Spinal cord (tissue), 10 donors: ENCODE measurements around the gene CCDC92. TPM values are rescaled to one million over a fixed set of nuclear protein-coding genes. Genes with fewer than 3 reads are reported as not detected.

ENCODE experiments used
- DNase-seq, 6 donors: peaks; one replicate each; pipeline versions ENCODE4 v3.0.0 to v3.0.0-alpha.2; 2013 to 2015; ENCODE audit warnings: low spot score in 6 of 6, low read depth in 4 of 6
- H3K27ac ChIP-seq: one replicate; pipeline ENCODE4 v1.5.1; 2013; ENCODE audit warnings: low read depth, low read length, control low read depth
- H3K27me3 ChIP-seq: one replicate; pipeline ENCODE4 v1.6.1; 2013; ENCODE audit warnings: low read length; ENCODE audit not compliant: control insufficient read depth, insufficient read depth
- H3K36me3 ChIP-seq: one replicate; pipeline ENCODE4 v1.6.1; 2013; ENCODE audit warnings: low read length; ENCODE audit not compliant: control insufficient read depth, insufficient read depth
- H3K4me1 ChIP-seq: one replicate; pipeline ENCODE4 v1.6.1; 2013; ENCODE audit warnings: low read length; ENCODE audit not compliant: control insufficient read depth, insufficient read depth
- H3K4me3 ChIP-seq: one replicate; pipeline ENCODE4 v1.5.1; 2013; ENCODE audit warnings: low read depth, low read length, control low read depth
- H3K9me3 ChIP-seq: one replicate; pipeline ENCODE4 v1.6.1; 2013; ENCODE audit warnings: low read length; ENCODE audit not compliant: control insufficient read depth, insufficient read depth
- WGBS: methylation state at CpG from one replicate; pipeline ENCODE4 v1.1.5; 2013; ENCODE audit warnings: missing lambda C conversion rate; ENCODE audit not compliant: insufficient coverage; 5-methylcytosine and 5-hydroxymethylcytosine counted together
- polyA plus RNA-seq, 2 donors: library from polyadenylated mRNA; unstranded; fragments of 120-200 nt; gene quantifications; one replicate each; pipeline ENCODE4 v1.2.1, GENCODE V29; 2013; ENCODE audit not compliant: insufficient read length in 2 of 2
- total RNA-seq, 2 donors: library from RNA; depleted of rRNA in 1 of 2; stranded (reverse); fragments of 120-200 nt in 1 of 2; fragments of >200 nt in 1 of 2; gene quantifications; one replicate each; pipeline versions ENCODE4 v1.2.3 to v1.2.4, GENCODE V29; 2013 to 2014
- donor health status: healthy.

Gene CCDC92
- total and polyA plus RNA-seq, 4 donors = 21.7 to 109 (median 65.5) TPM

DNA sequence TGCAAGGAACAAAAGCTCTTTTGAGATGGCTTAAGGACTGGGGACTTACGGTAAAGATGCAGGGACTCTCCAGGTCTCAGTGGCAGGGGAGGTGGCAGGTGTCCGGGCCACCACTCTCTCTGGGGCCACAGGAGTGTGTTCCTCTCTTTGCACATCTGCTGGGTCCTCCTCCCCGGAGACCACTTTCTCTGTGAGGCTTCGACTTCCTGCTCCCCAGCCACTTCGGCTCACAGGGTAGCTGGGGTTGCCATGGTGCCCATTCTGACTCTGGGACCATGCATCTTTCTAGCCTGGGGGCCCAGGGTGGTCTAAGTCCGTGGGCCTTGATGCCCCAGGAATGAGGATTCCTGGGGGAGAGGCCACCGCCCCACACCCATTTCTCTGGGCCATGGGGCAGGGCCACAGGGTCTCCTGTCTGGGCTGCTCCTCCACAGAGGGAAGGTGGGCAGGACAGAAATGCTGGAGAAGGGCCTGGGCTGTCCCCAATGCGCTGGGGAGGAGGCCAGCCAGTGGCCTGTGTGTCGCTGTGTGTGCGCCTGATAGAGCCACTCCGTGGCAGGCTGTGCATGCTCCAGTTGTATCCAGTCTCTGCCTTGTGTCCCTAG lies 38.5 kb downstream of the CCDC92 start:
- Histone ChIP-seq H3K36me3 (peaks cover 65% of the 10 kb centered on the region), H3K4me1 (peaks cover 7% of the 10 kb centered on the region), H3K27ac (no peak overlapping the region), H3K4me3 (no peak overlapping the region), H3K27me3 (no peaks in the 10 kb centered on the region), H3K9me3 (no peaks in the 10 kb centered on the region)
- 68% methylated on average over 11 of the region's 11 CpGs for WGBS
- DNase-seq = no peak

DNA sequence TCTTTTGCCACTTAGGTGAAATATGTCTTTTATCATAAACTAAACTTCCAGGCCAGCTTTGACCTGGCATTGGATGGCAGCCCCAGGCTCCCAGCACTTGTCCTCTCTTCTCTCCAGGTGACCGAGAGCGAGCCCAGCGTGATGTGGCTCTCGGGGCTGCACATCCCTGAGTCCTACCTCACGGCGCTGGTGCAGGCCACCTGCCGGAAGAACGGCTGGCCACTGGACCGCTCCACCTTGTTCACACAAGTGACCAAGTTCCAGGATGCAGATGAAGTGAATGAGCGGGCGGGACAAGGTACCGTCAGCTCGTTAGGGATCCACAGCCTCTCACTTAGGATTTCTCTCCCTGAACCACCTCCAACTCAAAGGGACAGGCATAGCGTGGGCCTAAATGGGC lies 39.4 kb downstream of the CCDC92 start:
- H3K4me1 ChIP-seq = peaks cover 7% of the 10 kb centered on the region
- no peak overlapping the region for H3K4me3 ChIP-seq
- H3K27ac ChIP-seq = no peak overlapping the region
- WGBS = 93% methylated on average over 14 of the region's 14 CpGs
- peaks cover 61% of the 10 kb centered on the region for H3K36me3 ChIP-seq
- H3K27me3 ChIP-seq = no peaks in the 10 kb centered on the region
- no peak for DNase-seq
- H3K9me3 ChIP-seq = no peaks in the 10 kb centered on the region

DNA sequence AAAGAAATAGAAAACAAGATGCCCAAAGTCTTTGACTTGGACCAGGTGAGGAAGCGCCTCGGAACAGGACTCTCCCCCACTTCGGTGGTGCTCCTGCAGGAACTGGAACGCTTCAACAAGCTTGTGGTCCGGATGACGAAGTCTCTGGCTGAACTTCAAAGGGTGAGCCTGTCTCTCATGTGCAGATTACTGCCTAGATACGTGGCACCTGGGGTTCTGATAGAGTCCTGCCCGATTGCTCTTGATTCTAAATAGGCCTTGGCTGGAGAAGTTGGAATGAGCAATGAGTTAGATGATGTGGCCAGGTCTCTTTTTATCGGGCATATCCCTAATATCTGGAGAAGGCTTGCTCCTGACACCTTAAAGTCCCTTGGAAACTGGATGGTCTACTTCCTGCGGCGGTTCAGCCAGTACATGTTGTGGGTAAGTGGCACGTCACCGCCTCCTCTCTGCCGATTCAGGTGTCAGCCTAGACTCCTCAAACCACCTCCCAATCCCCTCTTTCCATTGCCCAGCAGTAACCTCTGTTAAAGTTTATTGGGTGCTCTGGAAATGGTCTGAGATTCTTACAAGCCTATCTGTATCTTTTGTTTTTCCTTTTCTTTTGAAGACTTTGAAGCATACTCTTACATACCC lies 40.8 kb downstream of the CCDC92 start:
- peaks cover 57% of the 10 kb centered on the region for H3K36me3 ChIP-seq
- no peaks in the 10 kb centered on the region for H3K27me3 ChIP-seq
- no peak for DNase-seq
- peaks cover 7% of the 10 kb centered on the region for H3K4me1 ChIP-seq
- 91% methylated on average over 8 of the region's 14 CpGs for WGBS
- H3K9me3 ChIP-seq = no peaks in the 10 kb centered on the region
- no peak overlapping the region for H3K4me3 ChIP-seq
- H3K27ac ChIP-seq = no peak overlapping the region

DNA sequence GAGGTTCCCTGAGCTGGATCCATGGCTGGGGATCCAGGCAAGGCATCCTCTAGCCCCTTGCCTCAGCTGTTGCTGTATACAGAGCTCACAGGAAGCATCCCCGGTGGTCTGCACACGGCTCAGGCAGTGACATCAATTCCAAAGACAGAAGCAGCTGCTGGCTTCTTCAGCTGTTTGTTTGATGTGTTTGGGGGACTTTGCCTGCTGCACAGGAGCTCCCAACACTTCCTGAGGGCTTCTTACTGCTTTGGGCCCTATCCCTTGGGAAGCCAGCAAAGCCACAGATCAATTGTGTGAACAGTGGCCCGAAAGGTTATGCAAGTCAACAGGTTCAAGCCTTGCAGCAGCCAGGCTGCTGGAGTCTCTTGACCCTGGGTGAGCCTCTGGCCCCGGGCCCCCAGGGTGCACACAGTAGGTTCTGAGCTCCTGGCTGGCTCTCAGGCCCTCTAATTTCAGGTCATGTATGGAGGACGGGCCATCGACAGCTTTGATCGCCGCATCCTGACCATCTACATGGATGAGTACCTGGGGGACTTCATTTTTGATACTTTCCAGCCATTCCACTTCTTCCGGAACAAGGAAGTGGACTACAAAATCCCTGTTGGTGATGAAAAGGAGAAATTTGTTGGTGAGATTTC lies 42.6 kb downstream of the CCDC92 start:
- Histone ChIP-seq H3K36me3 (peaks cover 47% of the 10 kb centered on the region), H3K4me1 (peaks cover 7% of the 10 kb centered on the region), H3K27me3 (no peaks in the 10 kb centered on the region), H3K9me3 (no peaks in the 10 kb centered on the region), H3K4me3 (no peak overlapping the region), H3K27ac (no peak overlapping the region)
- 88% methylated on average over 4 of the region's 9 CpGs for WGBS
- DNase-seq = no peak

- Histone ChIP-seq H3K9me3 (no peaks in the 10 kb centered on the region), H3K4me1 (peaks cover under 1% of the 10 kb centered on the region), H3K36me3 (peaks cover 35% of the 10 kb centered on the region), H3K27ac (no peak overlapping the region), H3K27me3 (no peaks in the 10 kb centered on the region), H3K4me3 (no peak overlapping the region)
- WGBS = 82% methylated on average over 3 of the region's 7 CpGs
- DNase-seq = no peak
These were observed 43.7 kb downstream of the CCDC92 start for GRCh38 chr12:123928897-123929296.

DNA sequence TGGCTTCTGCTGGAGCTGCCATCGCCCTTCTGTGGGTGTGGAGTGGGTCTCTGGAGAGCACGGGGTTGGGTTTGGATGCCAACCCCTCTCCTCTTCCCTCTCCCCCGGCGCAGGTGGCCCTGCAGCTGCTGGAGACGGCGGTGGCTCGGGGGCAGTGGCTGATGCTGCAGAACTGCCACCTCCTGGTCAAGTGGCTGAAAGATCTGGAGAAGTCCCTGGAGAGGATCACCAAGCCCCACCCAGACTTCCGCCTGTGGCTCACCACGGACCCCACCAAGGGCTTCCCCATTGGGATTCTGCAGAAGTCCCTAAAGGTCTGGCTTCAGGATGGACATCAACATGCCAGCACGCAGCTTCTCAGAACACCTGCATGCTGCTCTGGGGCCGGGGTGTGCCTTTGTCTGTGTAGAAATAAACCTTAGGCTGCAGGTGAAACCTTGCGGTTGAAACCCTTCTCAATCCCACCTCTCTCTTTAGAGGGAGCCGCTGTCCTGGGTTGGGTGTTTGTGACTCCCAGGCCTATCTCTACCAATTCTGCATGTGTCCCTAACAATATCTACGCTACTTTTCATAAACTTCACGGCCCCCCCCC lies 44.3 kb downstream of the CCDC92 start:
- Histone ChIP-seq H3K9me3 (no peaks in the 10 kb centered on the region), H3K4me1 (no peaks in the 10 kb centered on the region), H3K27me3 (no peaks in the 10 kb centered on the region), H3K27ac (no peak overlapping the region), H3K4me3 (no peak overlapping the region), H3K36me3 (peaks cover 30% of the 10 kb centered on the region)
- 89% methylated on average over 11 of the region's 15 CpGs for WGBS
- DNase-seq = no peak

DNA sequence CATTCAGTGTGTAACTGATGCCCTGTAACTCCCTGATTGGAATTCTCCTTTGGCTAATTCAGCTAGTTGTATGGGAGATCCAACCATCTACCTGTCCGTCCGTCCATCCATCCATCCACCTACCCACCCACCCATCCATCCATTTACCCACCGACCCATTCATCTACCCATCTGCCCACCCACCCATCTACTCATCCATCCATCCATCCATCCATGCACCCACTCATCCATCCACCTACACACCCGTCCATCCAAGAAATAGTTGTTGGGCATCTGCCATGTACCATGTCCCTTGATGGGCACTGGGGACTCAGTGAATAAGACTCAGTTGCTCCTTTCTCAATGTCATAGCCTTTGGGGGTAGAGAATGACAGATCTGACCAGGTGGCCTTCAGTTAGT lies 48.1 kb downstream of the CCDC92 start:
- Histone ChIP-seq H3K27ac (no peak overlapping the region), H3K9me3 (no peaks in the 10 kb centered on the region), H3K36me3 (peaks cover 17% of the 10 kb centered on the region), H3K27me3 (no peaks in the 10 kb centered on the region), H3K4me1 (no peaks in the 10 kb centered on the region), H3K4me3 (no peak overlapping the region)
- 95% methylated on average over 4 of the region's 4 CpGs for WGBS
- no peak for DNase-seq

DNA sequence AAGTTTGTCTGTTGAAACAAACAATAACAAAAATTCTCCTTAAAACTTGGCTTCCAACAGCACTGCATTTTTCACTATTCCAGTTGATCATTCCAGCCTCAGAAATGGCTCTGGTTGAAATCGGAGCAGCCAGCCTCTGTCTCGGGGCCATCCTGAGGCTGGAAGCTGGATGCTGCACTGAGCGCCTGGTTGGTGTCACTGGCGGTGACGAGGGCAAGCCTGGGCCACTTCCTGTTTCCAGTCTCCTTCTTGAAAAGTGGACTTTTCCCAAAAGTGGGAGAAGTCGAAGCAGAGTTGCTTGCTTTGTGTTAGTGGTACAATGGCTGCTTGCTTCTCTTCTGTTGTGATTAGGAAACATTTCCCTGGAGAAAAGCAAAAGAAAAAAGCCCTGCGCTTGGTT lies 48.7 kb downstream of the CCDC92 start:
- 79% methylated on average over 6 of the region's 7 CpGs for whole genome bisulfite sequencing

GRCh38 chr12:123923038-123923437 lies 49.6 kb downstream of the CCDC92 start:
- Histone ChIP-seq H3K27me3 (no peaks in the 10 kb centered on the region), H3K9me3 (no peaks in the 10 kb centered on the region), H3K4me1 (no peaks in the 10 kb centered on the region), H3K4me3 (no peak overlapping the region), H3K36me3 (peaks cover 16% of the 10 kb centered on the region), H3K27ac (no peak overlapping the region)
- no peak for DNase-seq
- no CpG with 5 or more reads among the region's 2 CpGs for WGBS

More for the DNA sequence above, 48.7 kb downstream of the CCDC92 start:
- DNase-seq = no peak
- Histone ChIP-seq H3K27me3 (no peaks in the 10 kb centered on the region), H3K4me3 (no peak overlapping the region), H3K9me3 (no peaks in the 10 kb centered on the region), H3K36me3 (peaks cover 17% of the 10 kb centered on the region), H3K4me1 (no peaks in the 10 kb centered on the region), H3K27ac (no peak overlapping the region)
